NCI-H524 (cell line): ENCODE results near the gene ZCCHC14.
"Not testable (repeated sequence)": the region's sequence is repeated elsewhere in the genome, so short reads cannot be mapped to it uniquely, and the experiment has no call there.

Experiments used
- DNase-seq, 2 experiments: peaks; one replicate each; lab custom pipeline; 2025; lab: John Stamatoyannopoulos, UW

The ZCCHC14 gene

GRCh38 chr16:87524407-87524806 lies 31.6 kb upstream of the ZCCHC14 start:
- DNase-seq: no peak

GRCh38 chr16:87523605-87524004 lies 30.8 kb upstream of the ZCCHC14 start:
- not testable (repeated sequence) for DNase-seq

- not testable (repeated sequence) for DNase-seq
Measured at GRCh38 chr16:87521764-87522163, 28.9 kb upstream of the ZCCHC14 start.

- DNase-seq: not testable (repeated sequence)
Measured at GRCh38 chr16:87519170-87519569, 26.3 kb upstream of the ZCCHC14 start.

GRCh38 chr16:87518430-87519051 lies 25.7 kb upstream of the ZCCHC14 start:
- not testable (repeated sequence) for DNase-seq

GRCh38 chr16:87517610-87518429 lies 25.0 kb upstream of the ZCCHC14 start:
- DNase-seq: not testable (repeated sequence)

- no peak for DNase-seq
Measured at GRCh38 chr16:87516361-87516760, 23.5 kb upstream of the ZCCHC14 start.

GRCh38 chr16:87515475-87516330 lies 22.9 kb upstream of the ZCCHC14 start:
- no peak for DNase-seq

- DNase-seq: not testable (repeated sequence)
Measured at GRCh38 chr16:87509778-87510177, 17.0 kb upstream of the ZCCHC14 start.

- no peak for DNase-seq
Measured at GRCh38 chr16:87507351-87508069, 14.7 kb upstream of the ZCCHC14 start.

GRCh38 chr16:87506423-87507350 lies 13.9 kb upstream of the ZCCHC14 start:
- DNase-seq: no peak

- DNase-seq: no peak
Measured at GRCh38 chr16:87505834-87506233, 13.0 kb upstream of the ZCCHC14 start.

GRCh38 chr16:87503232-87503937 lies 10.6 kb upstream of the ZCCHC14 start:
- DNase-seq: not testable (repeated sequence)

- no peak for DNase-seq
Measured at GRCh38 chr16:87502308-87502969, 9.6 kb upstream of the ZCCHC14 start.

- no peak for DNase-seq
Measured at GRCh38 chr16:87501117-87501516, 8.3 kb upstream of the ZCCHC14 start.

- DNase-seq: no peak
Measured at GRCh38 chr16:87499189-87499486, 6.3 kb upstream of the ZCCHC14 start.

GRCh38 chr16:87498324-87499188 lies 5.7 kb upstream of the ZCCHC14 start:
- no peak for DNase-seq

- DNase-seq: not testable (repeated sequence)
Measured at GRCh38 chr16:87497767-87498290, 5.0 kb upstream of the ZCCHC14 start.
